ENCODE results near the gene VPS52. TPM values are rescaled to one million over a fixed set of nuclear protein-coding genes. Genes with fewer than 3 reads are reported as not detected.

The VPS52 gene
- total and polyA plus RNA-seq, 9 of the 15 experiments (the other 6 are each of a cell fraction or from before 2014, with no cell fraction given) = 24.4 to 103 (median 40.2) TPM

- 0 out of 3 replicates have a peak, but pooled peaks of 1 of the 2 experiments have one; percentile 8 for TF ChIP-seq CBX3 (IDR thresholded peaks at IDR 0.05; ENCODE audit: borderline replicate concordance in 1 of 2, low read length in 2 of 2)
- no peak; the same call in 1 of the 2 replicates for TF ChIP-seq ZBTB17 (CRISPR knock-in tag; IDR thresholded peaks at IDR 0.05)
- TF ChIP-seq ZBTB7A (IDR thresholded peaks at IDR 0.05; ENCODE audit: borderline replicate concordance, control insufficient read depth, low read depth, low read length) = 0 out of 2 replicates have a peak, but pooled peaks have one; percentile 36
- peak in 1 of 2 experiments; percentile 33; a peak in 1 of 4 replicates for TF ChIP-seq HDAC1 (IDR thresholded peaks at IDR 0.05)
- peak; percentile 1; the same call in 1 of the 2 replicates for TF ChIP-seq JUND (IDR thresholded peaks at IDR 0.05; ENCODE audit: borderline replicate concordance, low read depth, low read length)
- TF ChIP-seq JUND (tag; IDR thresholded peaks at IDR 0.05; ENCODE audit: borderline replicate concordance, low read depth, low read length) = no peak
- TF ChIP-seq POLR2AphosphoS2 (IDR thresholded peaks at IDR 0.05; ENCODE audit: low read length) = peak; percentile 99
- TF ChIP-seq ZMIZ1 (IDR thresholded peaks at IDR 0.05; ENCODE audit: low read depth in 2 of 2, low read length in 2 of 2) = no peak
- peak; percentile 46 for TF ChIP-seq RBM25 (IDR thresholded peaks at IDR 0.05; ENCODE audit: low read depth, low read length, severe bottlenecking)
- peak in 1 of 2 experiments; percentile 7; a peak in 1 of 4 replicates for TF ChIP-seq RCOR1 (IDR thresholded peaks at IDR 0.05; ENCODE audit: borderline replicate concordance in 1 of 2, low read depth in 2 of 2, low read length in 2 of 2)
Measured at GRCh38 chr6:33204415-33205190, 67.1 kb downstream of the VPS52 start, which contains the start of gene HSD17B8 (continued).
